ENCODE results near the gene NTN1. TPM values are rescaled to one million over a fixed set of nuclear protein-coding genes. Genes with fewer than 3 reads are reported as not detected.
"Not testable (repeated sequence)": the region's sequence is repeated elsewhere in the genome, so short reads cannot be mapped to it uniquely, and the experiment has no call there.

Gene NTN1
- total RNA-seq, 1 experiment from 2014 or later = 10.4 TPM

- Histone ChIP-seq H3K4me1 (peaks cover 15% of the 10 kb centered on the region), H3K9me3 (replicated peaks) (no peaks in the 10 kb centered on the region), H3K4me3 (no peak overlapping the region), H3K27me3 (no peaks in the 10 kb centered on the region), H3K27ac (no peak overlapping the region), H3K36me3 (no peaks in the 10 kb centered on the region)
- DNase-seq = no peak
Observed at GRCh38 chr17:9253308-9253707, 232.0 kb downstream of the NTN1 start.

GRCh38 chr17:9254841-9255240 is 233.5 kb downstream of the NTN1 start:
- Histone ChIP-seq H3K27me3 (no peaks in the 10 kb centered on the region), H3K9me3 (replicated peaks) (no peaks in the 10 kb centered on the region), H3K4me3 (no peak overlapping the region)

GRCh38 chr17:9255833-9256232 is 234.5 kb downstream of the NTN1 start:
- no peak overlapping the region for H3K4me3 ChIP-seq
- no peak overlapping the region; the same call in 1 of the 2 replicates for H3K27ac ChIP-seq
- no peak for DNase-seq
- H3K36me3 ChIP-seq = no peaks in the 10 kb centered on the region
- no peaks in the 10 kb centered on the region for H3K27me3 ChIP-seq
- peaks cover 24% of the 10 kb centered on the region for H3K4me1 ChIP-seq
- no peaks in the 10 kb centered on the region for H3K9me3 ChIP-seq (replicated peaks)

More at GRCh38 chr17:9254841-9255240, 233.5 kb downstream of the NTN1 start:
- no peaks in the 10 kb centered on the region for H3K36me3 ChIP-seq
- peaks cover 27% of the 10 kb centered on the region for H3K4me1 ChIP-seq
- DNase-seq = no peak
- H3K27ac ChIP-seq = no peak overlapping the region

- H3K4me3 ChIP-seq = no peak overlapping the region
- H3K27ac ChIP-seq = peak overlapping the region; percentile 8; the same call in 1 of the 2 replicates
- H3K9me3 ChIP-seq (replicated peaks) = no peaks in the 10 kb centered on the region
- no peak for DNase-seq
- H3K4me1 ChIP-seq = peaks cover 24% of the 10 kb centered on the region
- H3K36me3 ChIP-seq = no peaks in the 10 kb centered on the region
- H3K27me3 ChIP-seq = no peaks in the 10 kb centered on the region
Observed at GRCh38 chr17:9256361-9256750, 235.0 kb downstream of the NTN1 start.

- Histone ChIP-seq H3K27me3 (no peaks in the 10 kb centered on the region), H3K27ac (peak overlapping the region; percentile 8; the same call in 1 of the 2 replicates), H3K4me1 (peaks cover 24% of the 10 kb centered on the region), H3K4me3 (no peak overlapping the region), H3K36me3 (no peaks in the 10 kb centered on the region), H3K9me3 (replicated peaks) (no peaks in the 10 kb centered on the region)
- peak; percentile 50 to 81 for DNase-seq
Observed at GRCh38 chr17:9256751-9257629, 235.7 kb downstream of the NTN1 start.

- not testable (repeated sequence) for H3K27ac ChIP-seq; H3K36me3 ChIP-seq; H3K9me3 ChIP-seq (replicated peaks); H3K27me3 ChIP-seq; DNase-seq; H3K4me3 ChIP-seq
- H3K4me1 ChIP-seq = peaks cover 24% of the 10 kb centered on the region
Observed at GRCh38 chr17:9257630-9257965, 236.3 kb downstream of the NTN1 start.

GRCh38 chr17:9258115-9259015 is 237.1 kb downstream of the NTN1 start:
- Histone ChIP-seq H3K27me3 (no peaks in the 10 kb centered on the region), H3K9me3 (replicated peaks) (no peaks in the 10 kb centered on the region), H3K27ac (no peak overlapping the region), H3K36me3 (no peaks in the 10 kb centered on the region), H3K4me1 (peaks cover 24% of the 10 kb centered on the region), H3K4me3 (no peak overlapping the region)
- no peak for DNase-seq

- H3K4me3 ChIP-seq = no peak overlapping the region
- H3K36me3 ChIP-seq = no peaks in the 10 kb centered on the region
- H3K27ac ChIP-seq = peak overlapping the region; percentile 39
- H3K4me1 ChIP-seq = peaks cover 24% of the 10 kb centered on the region
- H3K27me3 ChIP-seq = no peaks in the 10 kb centered on the region
- peak; percentile 32 to 44 for DNase-seq
- no peaks in the 10 kb centered on the region for H3K9me3 ChIP-seq (replicated peaks)
Observed at GRCh38 chr17:9259419-9259818, 238.1 kb downstream of the NTN1 start.

- Histone ChIP-seq H3K36me3 (no peaks in the 10 kb centered on the region), H3K4me3 (no peak overlapping the region), H3K9me3 (replicated peaks) (no peaks in the 10 kb centered on the region), H3K27me3 (no peaks in the 10 kb centered on the region), H3K27ac (no peak overlapping the region), H3K4me1 (peaks cover 23% of the 10 kb centered on the region)
- DNase-seq = no peak
Observed at GRCh38 chr17:9261081-9262012, 240.0 kb downstream of the NTN1 start.

GRCh38 chr17:9266031-9266680 is 244.8 kb downstream of the NTN1 start:
- Histone ChIP-seq H3K27ac (no peak overlapping the region; the same call in 1 of the 2 replicates), H3K9me3 (replicated peaks) (no peaks in the 10 kb centered on the region), H3K4me1 (no peaks in the 10 kb centered on the region; the same call in 1 of the 2 replicates), H3K27me3 (no peaks in the 10 kb centered on the region), H3K4me3 (no peak overlapping the region), H3K36me3 (no peaks in the 10 kb centered on the region)
- DNase-seq = no peak

- H3K9me3 ChIP-seq (replicated peaks) = no peaks in the 10 kb centered on the region
- DNase-seq = no peak
- H3K27me3 ChIP-seq = no peaks in the 10 kb centered on the region
- no peak overlapping the region; the same call in 1 of the 2 replicates for H3K27ac ChIP-seq
- H3K4me1 ChIP-seq = no peaks in the 10 kb centered on the region; the same call in 1 of the 2 replicates
- no peak overlapping the region for H3K4me3 ChIP-seq
- H3K36me3 ChIP-seq = no peaks in the 10 kb centered on the region
Observed at GRCh38 chr17:9266697-9267117, 245.4 kb downstream of the NTN1 start.

- no peak for DNase-seq
- H3K36me3 ChIP-seq = no peaks in the 10 kb centered on the region
- no peaks in the 10 kb centered on the region for H3K27me3 ChIP-seq
- no peak overlapping the region for H3K27ac ChIP-seq
- no peaks in the 10 kb centered on the region; the same call in 1 of the 2 replicates for H3K4me1 ChIP-seq
- H3K9me3 ChIP-seq (replicated peaks) = no peaks in the 10 kb centered on the region
- no peak overlapping the region for H3K4me3 ChIP-seq
Observed at GRCh38 chr17:9268546-9268945, 247.2 kb downstream of the NTN1 start.

GRCh38 chr17:9269350-9270035 is 248.2 kb downstream of the NTN1 start:
- Histone ChIP-seq H3K27ac (no peak overlapping the region), H3K9me3 (replicated peaks) (no peaks in the 10 kb centered on the region), H3K27me3 (no peaks in the 10 kb centered on the region), H3K4me1 (no peaks in the 10 kb centered on the region; the same call in 1 of the 2 replicates), H3K4me3 (no peak overlapping the region), H3K36me3 (no peaks in the 10 kb centered on the region)
- DNase-seq = no peak

Measured in SJCRH30 (cell line).